KMS-11 (cell line): ENCODE results near the gene GGT6.

ENCODE experiments used
- H2AFZ ChIP-seq: fragments of 200-600 bp; sonication (generic); 2 replicates; pipeline ENCODE4 v1.6.1; 2016; ENCODE audit warnings: antibody characterized with exemption, mixed run types, low read depth
- H3K27ac ChIP-seq: fragments of 200-600 bp; sonication (generic); 2 replicates; pipeline ENCODE4 v1.6.1; 2016; ENCODE audit warnings: mild to moderate bottlenecking, mixed run types
- H3K27me3 ChIP-seq: fragments of 200-600 bp; sonication (generic); 2 replicates; pipeline ENCODE4 v1.6.1; 2017; ENCODE audit warnings: mild to moderate bottlenecking, low read depth, mixed run types, moderate library complexity; ENCODE audit not compliant: insufficient read depth
- H3K36me3 ChIP-seq: fragments of 200-600 bp; sonication (generic); 2 replicates; pipeline ENCODE4 v1.6.1; 2017; ENCODE audit warnings: mild to moderate bottlenecking, mixed run types; ENCODE audit not compliant: insufficient read depth
- H3K4me1 ChIP-seq: fragments of 200-600 bp; sonication (generic); 2 replicates; pipeline ENCODE4 v1.6.1; 2016; ENCODE audit warnings: mild to moderate bottlenecking, low read depth, mixed run types; ENCODE audit not compliant: poor library complexity, severe bottlenecking
- H3K4me2 ChIP-seq: fragments of 200-600 bp; sonication (generic); 2 replicates; pipeline ENCODE4 v1.7.0; 2016; ENCODE audit warnings: mild to moderate bottlenecking, mixed run types
- H3K4me3 ChIP-seq: fragments of 200-600 bp; sonication (generic); IDR thresholded peaks from 2 replicates; pipeline ENCODE4 v1.6.1; 2017; ENCODE audit warnings: low read depth, low read length, mixed read lengths; ENCODE audit not compliant: insufficient read depth
- H3K79me2 ChIP-seq: fragments of 200-600 bp; sonication (generic); 2 replicates; pipeline ENCODE4 v1.6.1; 2016; ENCODE audit warnings: low read depth, mixed run types; ENCODE audit not compliant: insufficient read depth
- H3K9ac ChIP-seq: fragments of 200-600 bp; sonication (generic); 2 replicates; pipeline ENCODE4 v1.6.1; 2016; ENCODE audit warnings: mild to moderate bottlenecking, mixed run types
- H4K20me1 ChIP-seq: fragments of 200-600 bp; sonication (generic); 2 replicates; pipeline ENCODE4 v1.6.1; 2016; ENCODE audit warnings: mild to moderate bottlenecking, mixed run types; ENCODE audit not compliant: insufficient read depth
- TF ChIP-seq, protein P1 (sequence below): fragments of 200-600 bp; sonication (generic); conservative IDR thresholded peaks from 2 replicates; pipeline ENCODE4 v1.6.1; 2017; ENCODE audit warnings: low read depth, mild to moderate bottlenecking, antibody characterized with exemption, low read length, moderate library complexity, mixed read lengths

The GGT6 gene

DNA sequence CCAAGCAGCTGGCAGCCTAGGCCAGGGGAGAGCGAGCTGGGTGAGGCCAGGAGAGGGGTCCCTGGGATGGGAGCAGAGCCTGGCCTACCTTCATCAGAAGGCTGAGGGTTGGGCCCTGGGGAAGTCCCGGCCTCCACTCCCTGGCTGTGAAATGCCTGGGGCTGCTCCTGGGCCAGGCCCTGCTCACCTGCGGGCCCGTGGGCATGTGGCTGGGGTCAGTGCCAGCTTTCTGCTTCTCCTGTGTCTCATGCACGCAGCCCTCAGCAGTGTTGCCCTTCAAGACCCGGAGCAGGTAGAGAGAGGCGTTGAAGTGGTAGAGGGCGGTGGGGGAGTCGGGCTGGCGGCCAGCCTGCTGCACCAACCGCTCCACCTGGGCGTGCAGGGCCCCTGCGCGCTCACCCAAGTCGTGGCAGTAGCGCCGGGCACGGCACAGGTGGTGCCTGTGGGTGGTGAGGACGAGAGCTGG is 17.6 kb downstream of the GGT6 start:
- no peak overlapping the region for H3K4me3 ChIP-seq
- no peak overlapping the region for H3K4me2 ChIP-seq
- H3K27me3 ChIP-seq = no peaks in the 10 kb centered on the region
- H2AFZ ChIP-seq = no peak overlapping the region
- H3K9ac ChIP-seq = no peak overlapping the region
- H3K27ac ChIP-seq = no peak overlapping the region
- H3K4me1 ChIP-seq = no peaks in the 10 kb centered on the region
- no peaks in the 10 kb centered on the region for H4K20me1 ChIP-seq
- TF ChIP-seq, protein P1, sequence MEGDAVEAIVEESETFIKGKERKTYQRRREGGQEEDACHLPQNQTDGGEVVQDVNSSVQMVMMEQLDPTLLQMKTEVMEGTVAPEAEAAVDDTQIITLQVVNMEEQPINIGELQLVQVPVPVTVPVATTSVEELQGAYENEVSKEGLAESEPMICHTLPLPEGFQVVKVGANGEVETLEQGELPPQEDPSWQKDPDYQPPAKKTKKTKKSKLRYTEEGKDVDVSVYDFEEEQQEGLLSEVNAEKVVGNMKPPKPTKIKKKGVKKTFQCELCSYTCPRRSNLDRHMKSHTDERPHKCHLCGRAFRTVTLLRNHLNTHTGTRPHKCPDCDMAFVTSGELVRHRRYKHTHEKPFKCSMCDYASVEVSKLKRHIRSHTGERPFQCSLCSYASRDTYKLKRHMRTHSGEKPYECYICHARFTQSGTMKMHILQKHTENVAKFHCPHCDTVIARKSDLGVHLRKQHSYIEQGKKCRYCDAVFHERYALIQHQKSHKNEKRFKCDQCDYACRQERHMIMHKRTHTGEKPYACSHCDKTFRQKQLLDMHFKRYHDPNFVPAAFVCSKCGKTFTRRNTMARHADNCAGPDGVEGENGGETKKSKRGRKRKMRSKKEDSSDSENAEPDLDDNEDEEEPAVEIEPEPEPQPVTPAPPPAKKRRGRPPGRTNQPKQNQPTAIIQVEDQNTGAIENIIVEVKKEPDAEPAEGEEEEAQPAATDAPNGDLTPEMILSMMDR = no peak
- no peaks in the 10 kb centered on the region for H3K79me2 ChIP-seq
- H3K36me3 ChIP-seq = no peaks in the 10 kb centered on the region

DNA sequence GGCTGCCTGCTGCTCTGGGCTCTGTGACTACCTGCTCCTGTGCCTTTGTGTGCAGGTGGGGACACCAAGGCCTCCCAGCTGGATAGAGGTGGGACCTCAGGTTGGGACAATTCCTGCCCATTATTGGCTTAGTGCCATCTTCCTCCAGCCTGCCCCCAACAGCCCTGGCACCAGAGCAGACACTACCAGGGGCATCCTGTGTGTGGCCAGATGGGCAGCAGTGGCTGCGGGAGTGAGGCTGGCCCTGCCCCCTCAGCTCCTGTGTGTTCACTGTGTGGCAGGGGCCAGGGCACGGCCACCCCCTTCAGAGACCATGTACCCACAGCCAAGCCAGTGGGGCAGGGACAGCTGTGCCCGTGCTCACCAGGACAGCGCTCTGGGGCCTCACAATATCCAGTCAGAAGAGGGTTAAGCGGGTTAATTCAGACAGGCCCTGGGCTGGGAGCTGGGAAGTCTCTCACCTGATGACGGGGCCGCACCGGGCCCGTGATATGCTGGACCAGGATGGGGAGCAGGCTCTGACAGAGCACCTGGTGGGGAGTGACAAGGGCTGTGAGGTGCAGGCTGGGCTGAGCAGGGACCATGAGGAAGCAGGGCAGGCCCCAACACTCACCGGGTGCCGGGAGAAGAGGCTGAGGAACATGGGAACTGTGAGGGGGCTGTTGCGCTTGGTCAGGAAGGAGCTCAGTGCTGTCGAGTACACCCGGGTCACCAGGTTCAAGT is 18.2 kb downstream of the GGT6 start:
- H2AFZ ChIP-seq = no peak overlapping the region
- H4K20me1 ChIP-seq = no peaks in the 10 kb centered on the region
- H3K27ac ChIP-seq = no peak overlapping the region
- no peaks in the 10 kb centered on the region for H3K27me3 ChIP-seq
- H3K4me2 ChIP-seq = no peak overlapping the region
- H3K9ac ChIP-seq = no peak overlapping the region
- H3K36me3 ChIP-seq = no peaks in the 10 kb centered on the region
- H3K79me2 ChIP-seq = no peaks in the 10 kb centered on the region
- H3K4me1 ChIP-seq = no peaks in the 10 kb centered on the region
- H3K4me3 ChIP-seq = no peak overlapping the region
- TF ChIP-seq, protein P1 = no peak

DNA sequence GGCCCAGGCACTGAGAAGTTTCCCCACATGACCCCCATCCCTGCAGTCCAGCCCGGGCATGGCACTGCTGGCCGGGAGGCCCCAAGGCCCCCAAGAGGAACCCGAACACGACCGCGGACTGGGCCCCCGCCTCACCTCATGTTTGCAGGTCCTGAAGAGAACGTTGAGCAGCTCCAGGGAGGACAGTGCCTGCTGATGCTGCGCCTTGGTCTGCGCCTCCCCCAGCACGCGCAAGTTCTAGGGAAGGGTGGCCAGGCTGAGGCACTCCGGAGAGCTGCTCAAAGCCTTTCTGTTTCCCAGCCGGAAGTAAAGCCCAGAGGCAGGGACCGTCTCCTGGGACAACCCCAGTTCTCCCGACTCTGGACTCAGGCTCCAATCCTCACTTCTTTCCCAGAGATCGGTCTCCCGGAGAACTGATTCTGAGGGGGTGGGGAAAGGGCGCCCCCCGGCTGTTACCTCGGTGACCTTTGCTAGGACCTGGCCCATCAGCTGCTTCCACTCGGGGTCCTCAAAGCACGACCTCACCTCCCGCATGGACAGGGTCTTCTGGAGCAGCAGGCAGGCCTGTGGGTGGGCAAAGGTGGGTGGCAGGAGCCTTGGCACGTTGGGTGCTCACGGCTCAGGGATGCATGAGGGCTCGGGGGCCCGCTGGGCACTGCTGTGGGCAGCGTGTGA is 18.9 kb downstream of the GGT6 start:
- Histone ChIP-seq H3K36me3 (no peaks in the 10 kb centered on the region), H3K4me1 (no peaks in the 10 kb centered on the region), H3K27ac (no peak overlapping the region), H2AFZ (no peak overlapping the region), H3K79me2 (no peaks in the 10 kb centered on the region), H3K27me3 (no peaks in the 10 kb centered on the region), H3K9ac (no peak overlapping the region), H3K4me3 (no peak overlapping the region), H3K4me2 (no peak overlapping the region), H4K20me1 (no peaks in the 10 kb centered on the region)
- TF ChIP-seq, protein P1 = no peak

DNA sequence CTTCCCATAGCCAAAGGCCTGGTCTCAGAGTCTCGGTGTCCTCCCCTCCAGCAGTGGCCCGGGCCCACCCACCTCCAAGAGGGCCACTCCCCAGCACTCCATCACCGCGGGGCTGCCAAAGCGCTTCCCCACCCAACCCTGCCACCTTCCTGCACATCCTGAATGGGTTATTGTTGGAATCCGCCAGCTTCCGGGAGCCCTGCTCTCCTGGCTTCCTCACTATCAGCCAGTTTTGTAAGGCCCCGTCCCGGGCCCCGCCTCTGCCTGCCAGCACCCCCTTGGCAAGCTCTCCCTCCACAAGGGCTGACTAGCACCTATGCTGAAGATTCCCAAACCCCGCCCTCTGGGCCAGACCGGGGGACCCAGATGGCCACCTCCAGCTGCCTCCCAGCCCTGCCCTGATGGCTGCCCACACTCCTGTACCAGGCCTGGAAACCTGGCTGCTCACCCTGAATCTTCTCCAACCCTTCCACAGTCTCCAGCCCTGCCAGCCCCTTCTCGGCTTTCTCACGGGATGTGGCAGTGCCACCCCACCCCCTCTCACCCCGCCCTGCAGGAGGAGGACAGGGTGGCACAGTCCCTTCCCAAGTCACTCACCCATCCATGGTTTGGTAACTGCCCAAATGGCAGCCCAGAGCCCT is 19.6 kb downstream of the GGT6 start:
- H3K9ac ChIP-seq = no peak overlapping the region

More for the DNA sequence above, 19.6 kb downstream of the GGT6 start:
- H3K36me3 ChIP-seq = no peaks in the 10 kb centered on the region
- no peaks in the 10 kb centered on the region for H3K79me2 ChIP-seq
- no peak overlapping the region for H3K4me2 ChIP-seq
- no peak overlapping the region for H3K27ac ChIP-seq
- no peaks in the 10 kb centered on the region for H3K27me3 ChIP-seq
- TF ChIP-seq, protein P1 = no peak
- no peaks in the 10 kb centered on the region for H4K20me1 ChIP-seq
- H3K4me3 ChIP-seq = no peak overlapping the region
- no peak overlapping the region for H2AFZ ChIP-seq
- H3K4me1 ChIP-seq = no peaks in the 10 kb centered on the region
